Inflammatory macrophage treated with lipopolysaccharide for 4 hours (primary cell): ENCODE results near the gene MAML2.

ENCODE experiments used
- DNase-seq: peaks from one replicate; pipeline ENCODE4 v3.0.0-alpha.2; 2020

MAML2 gene

DNA sequence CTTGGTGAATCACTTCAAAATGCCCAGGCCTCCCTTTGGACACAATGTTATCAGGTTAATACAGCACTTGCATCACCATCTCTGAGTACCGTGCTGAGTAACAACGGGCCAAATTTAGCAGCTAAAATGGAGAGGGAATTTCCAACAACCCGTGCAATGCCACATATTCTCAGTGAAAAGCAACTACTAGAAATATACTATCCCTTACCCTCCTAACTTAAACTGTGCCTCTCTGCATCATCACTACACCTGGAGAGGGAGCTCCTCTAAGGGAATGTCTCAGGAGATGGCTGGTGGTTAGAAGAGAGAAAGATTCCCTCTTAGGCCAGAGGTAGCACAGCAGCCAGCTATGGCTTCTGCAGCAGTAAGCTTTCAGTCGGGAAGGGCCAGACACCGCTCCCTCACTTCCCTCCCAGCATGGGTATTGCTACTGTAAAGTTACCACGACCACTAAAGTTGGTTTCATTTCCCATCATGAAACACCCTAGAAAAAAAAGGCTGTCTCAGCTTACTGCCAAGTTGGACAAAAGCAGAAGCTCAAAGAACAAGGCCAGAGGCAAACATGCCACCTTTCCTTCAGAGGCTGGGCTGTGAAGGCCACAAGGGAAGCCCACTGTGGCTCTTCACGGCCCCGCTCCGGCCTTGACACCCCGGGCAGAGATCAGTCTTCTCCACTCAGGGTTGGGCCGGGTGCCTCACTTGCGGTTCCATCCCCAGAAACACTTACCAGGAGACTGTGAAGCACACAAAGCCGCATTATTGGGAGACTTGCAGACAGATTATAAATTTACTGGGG is 3.9 kb downstream of the MAML2 start:
- peak; percentile 95 for DNase-seq

GRCh38 chr11:96337541-96338431 is 5.2 kb downstream of the MAML2 start:
- peak; percentile 63 for DNase-seq

- peak; percentile 39 for DNase-seq
These were observed 7.6 kb downstream of the MAML2 start for GRCh38 chr11:96335388-96335787.

DNA sequence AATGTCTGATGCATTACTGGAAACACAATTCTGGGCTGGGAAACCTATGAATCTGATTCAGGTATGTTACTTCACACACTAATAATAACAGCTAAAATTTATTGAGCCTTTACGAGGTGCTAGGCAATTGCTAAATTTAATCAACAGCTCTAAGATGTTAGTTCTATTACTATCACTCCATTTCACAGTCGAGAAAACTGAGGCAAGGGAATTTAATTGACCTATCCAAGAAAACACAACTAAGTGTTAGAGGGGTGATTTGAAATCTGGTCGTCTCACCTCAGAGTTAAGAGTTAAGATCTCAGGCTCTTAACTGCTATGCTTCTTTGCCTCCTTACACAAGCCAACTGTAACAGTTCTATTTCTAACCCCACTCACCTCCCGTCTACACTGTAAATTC is 8.8 kb downstream of the MAML2 start:
- DNase-seq, result no peak

GRCh38 chr11:96333191-96333719 is 9.7 kb downstream of the MAML2 start:
- DNase-seq, result no peak

- no peak for DNase-seq
These were observed 10.7 kb downstream of the MAML2 start for GRCh38 chr11:96332126-96332771.

- peak; percentile 93 for DNase-seq
These were observed 11.3 kb downstream of the MAML2 start for GRCh38 chr11:96331699-96332116.

DNA sequence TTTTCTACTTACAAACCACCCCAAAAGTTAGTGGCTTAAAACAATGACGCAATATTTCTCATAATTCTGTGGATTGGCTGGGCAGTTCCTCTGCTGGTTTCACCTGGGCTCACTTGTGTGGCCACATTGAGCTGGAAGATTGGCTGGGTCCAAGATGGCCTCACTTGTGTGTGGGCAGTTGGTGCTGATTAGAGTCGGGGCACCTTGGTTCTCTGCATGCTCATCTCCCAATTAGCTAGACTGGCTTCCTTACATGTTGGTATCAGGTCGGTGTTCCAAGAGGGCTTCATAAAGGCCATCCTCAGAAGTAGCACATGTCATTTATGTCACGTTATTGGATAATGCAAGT is 12.5 kb downstream of the MAML2 start:
- no peak for DNase-seq

- no peak for DNase-seq
These were observed 13.0 kb downstream of the MAML2 start for GRCh38 chr11:96329855-96330510.

- peak; percentile 30 for DNase-seq
These were observed 13.6 kb downstream of the MAML2 start for GRCh38 chr11:96329419-96329818.

DNA sequence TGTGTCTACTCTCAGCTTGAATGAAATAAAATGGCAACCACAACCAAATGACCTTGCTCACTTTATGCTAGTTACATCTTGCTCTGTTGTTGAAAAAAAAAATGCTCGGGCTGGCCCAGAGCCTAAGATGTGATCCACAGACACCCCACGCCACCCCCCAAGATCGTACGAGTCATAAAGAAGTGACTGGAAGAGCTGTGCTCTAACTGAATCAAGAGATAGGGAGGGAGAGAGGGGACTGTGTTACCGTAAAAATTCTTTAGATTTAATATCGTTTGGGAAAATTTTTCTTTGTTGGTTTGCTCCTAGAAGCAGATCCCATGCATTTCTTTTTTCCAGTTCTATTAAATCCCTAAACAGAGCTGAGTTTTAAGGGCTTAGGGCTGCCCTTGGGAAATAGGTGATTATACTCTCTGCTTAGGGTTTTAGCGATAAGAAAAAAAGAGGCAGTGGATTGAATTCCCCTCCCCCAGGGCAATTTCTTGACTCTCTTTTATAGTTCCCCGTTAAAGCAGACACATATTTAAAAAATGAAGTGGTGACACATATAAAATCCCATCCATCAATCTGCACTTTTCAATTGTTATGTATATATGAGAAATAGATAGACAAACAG is 14.5 kb downstream of the MAML2 start:
- no peak for DNase-seq

DNA sequence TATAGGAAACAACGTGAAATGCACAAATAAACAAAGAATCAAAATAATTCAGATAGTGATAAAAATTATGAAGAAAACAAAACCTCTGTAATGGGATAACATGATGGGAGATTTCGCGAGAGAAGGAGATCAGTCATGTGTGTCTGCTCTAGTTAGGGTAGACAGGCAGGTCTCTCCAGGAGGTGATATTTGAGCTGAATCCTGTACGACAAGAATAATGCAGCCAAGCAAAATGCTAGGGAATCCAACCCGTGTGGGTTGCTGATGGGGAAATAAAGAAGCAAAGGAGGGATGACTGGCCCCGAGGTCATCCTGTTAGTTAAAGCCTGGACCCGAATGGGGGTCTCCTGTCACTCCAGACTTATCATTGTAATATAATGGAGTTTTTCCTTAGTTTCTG is 16.0 kb downstream of the MAML2 start:
- DNase-seq, result no peak

DNA sequence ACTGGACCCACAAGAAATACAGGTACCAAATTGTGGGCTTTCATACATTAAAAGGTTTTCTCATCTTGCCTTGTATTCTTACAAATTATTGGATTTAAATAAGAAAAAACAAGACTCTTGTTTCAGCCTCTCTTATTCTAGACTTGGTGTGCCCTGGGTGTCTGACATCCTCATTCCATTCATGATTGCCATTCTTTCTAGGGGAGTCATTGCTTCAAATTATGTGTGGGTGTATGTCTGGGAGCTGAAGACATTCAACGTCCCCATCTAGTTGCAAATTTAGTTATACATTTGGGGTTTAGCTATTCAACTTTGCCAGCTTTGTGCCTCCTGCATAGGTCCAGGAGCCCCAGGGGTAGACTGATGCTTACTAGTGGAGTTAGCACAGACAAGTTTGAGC is 18.1 kb downstream of the MAML2 start:
- no peak for DNase-seq

GRCh38 chr11:96323642-96323985 is 19.4 kb downstream of the MAML2 start:
- no peak for DNase-seq

GRCh38 chr11:96322775-96323641 is 20.0 kb downstream of the MAML2 start:
- no peak for DNase-seq

DNA sequence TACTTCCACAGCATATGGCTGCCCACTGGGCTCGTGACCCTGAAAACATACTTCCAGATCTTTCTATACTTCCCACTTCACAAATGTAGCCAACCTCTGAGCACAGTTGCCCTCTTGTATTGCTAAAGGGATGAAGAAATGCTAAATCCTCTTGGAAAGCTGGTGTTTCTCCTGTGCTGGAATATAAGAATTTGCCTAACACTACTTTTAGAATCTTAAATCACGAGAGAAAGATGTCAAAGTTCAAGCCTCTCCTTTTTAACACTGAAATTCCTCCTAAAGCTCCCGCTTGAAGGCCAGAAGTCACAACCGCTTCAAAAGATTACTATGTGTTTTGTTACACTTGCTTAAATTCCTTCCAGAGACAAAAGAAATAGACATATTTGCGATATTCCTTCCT is 21.9 kb downstream of the MAML2 start:
- DNase-seq, result no peak

GRCh38 chr11:96319898-96320656 is 22.9 kb downstream of the MAML2 start:
- DNase-seq, result no peak

GRCh38 chr11:96318850-96319249 is 24.1 kb downstream of the MAML2 start:
- DNase-seq, result no peak

- no peak for DNase-seq
These were observed 24.6 kb downstream of the MAML2 start for GRCh38 chr11:96318399-96318798.

- no peak for DNase-seq
These were observed 25.0 kb downstream of the MAML2 start for GRCh38 chr11:96317985-96318384.

- peak; percentile 44 for DNase-seq
These were observed 25.4 kb downstream of the MAML2 start for GRCh38 chr11:96317571-96317970.
